Globus pallidus (tissue), 1 donor: ENCODE results near the gene SLC16A2.
A peak's percentile ranks its signal among the peaks of the same experiment; 100 is the strongest.

Source experiments
- DNase-seq: peaks from one replicate; pipeline ENCODE4 v3.0.0-alpha.2; 2015; ENCODE audit warnings: low spot score

Gene SLC16A2

DNA sequence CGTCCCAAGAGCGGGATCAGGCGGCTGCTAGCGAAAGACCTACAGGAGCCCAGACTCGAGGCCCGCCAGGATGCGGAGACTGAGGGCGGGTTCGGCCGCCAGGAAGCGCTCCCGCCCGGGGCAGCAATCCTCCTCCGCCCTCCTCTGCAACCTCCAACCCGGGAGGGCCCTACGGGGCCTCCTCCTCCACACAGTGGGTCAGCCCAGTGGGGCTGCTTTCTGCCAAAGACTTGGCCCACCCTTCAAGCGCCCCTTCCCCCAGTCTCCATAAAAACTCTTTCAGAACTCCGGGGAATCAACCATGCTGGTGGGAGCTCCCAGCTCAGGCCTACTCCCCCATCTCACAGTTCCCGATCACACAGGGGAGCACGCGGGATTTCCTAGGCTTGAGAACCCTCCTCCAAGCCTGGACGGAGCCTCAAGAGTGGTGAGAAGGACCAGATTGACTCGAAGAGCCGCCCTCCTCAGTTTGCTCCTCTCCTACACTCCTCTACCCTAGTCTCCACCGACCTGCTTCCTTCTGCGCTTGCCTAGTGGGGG is 115.6 kb downstream of the SLC16A2 start:
- no peak for DNase-seq

DNA sequence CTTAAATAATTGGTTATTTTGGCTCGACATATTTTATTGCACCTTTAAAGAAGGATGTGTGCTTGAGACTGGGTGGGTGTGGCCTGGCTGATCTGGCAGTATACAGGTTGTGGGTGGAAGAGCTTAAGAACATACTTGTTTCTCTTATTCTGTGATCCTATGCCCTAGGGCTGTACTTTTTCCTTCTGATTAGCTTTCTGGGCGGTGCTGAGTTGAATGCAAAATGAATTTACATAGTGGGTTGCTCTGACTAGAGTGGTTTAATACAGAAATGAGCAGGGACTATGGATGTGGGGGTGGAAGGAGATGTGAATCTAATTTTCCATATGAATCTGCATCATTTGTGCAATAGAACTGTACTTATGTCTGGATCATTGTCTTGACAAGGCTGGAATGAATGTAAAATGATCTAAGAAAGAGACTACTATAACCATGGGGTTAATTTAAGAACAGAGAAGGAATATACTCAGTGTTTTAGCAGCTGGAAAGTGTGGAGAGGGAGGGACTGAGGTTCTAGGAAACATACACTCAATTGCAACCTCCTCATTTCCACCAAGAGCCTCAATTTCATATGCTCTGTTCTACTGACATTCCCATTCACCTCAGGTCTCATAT is 119.4 kb downstream of the SLC16A2 start:
- no peak for DNase-seq

DNA sequence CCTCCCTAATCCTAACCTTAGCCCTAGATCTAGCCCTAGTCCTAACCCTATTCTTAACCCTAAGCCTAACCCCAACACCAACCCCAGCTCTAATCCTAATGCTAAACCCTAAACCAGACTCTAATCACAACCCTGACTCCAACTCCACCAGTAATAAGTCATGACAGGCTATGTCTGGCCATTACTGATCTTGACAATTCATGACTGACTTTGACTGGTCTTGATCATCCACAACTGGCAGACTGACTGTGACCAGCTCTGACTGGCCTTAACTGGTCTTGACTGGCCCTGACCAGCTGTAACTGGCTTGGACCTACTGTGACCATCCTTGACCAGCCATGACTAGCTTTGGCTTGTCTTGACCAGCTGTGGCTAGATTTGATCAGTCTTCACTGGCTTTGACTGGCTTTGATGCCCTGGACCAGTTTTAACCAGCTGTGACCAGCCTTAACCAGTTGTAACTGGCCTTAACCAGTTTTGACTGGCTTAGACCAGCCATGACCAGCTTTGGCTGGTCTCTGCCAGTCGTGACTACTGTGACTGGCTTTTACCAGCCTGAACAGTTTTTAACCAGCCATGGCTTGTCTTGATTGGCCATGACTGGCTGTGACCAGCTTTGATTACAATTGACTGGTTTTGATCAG is 124.7 kb downstream of the SLC16A2 start:
- no peak for DNase-seq

DNA sequence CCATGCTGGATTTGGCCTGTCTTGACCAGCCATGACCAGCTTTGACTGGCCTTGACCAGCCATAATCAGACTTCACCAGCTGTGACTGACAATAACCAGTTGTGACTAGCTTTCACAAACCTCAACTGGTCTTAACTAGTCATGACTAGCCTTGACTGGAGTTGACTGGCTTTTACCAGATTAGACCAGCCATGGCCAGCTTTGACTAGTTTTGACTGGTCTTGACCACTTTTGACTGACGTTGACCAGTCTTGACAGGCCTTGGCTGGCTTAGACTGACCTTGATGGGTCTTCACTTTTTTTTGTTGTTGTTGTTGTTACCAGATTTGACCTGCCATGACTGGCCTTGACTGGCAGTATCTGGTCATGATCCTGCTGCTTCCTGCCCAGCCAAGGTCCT is 125.7 kb downstream of the SLC16A2 start:
- DNase-seq = no peak

DNA sequence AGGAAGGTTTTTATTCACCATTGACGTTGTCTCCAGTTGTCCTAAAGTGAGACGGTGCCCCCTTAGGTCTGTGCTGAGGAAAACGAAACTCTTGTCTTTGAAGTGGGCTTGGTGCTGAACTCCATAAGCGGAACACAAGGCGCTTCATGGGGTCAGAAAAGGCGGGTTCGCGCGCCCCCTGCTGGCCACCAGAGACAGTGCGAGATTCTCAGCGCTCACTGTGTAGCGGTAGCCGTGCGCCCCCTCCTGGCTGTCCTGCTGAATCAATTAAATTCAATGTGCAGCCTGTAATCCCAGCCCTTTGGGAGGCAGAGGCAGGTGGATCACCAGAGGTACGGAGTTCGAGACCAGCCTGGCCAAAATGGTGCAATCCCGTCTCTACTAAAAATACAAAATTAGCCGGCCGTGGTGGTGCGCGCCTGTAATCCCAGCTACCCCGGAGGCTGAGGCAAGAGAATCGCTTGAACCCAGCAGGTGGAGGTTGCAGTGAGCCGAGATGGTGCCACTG is 129.1 kb downstream of the SLC16A2 start:
- DNase-seq = peak; percentile 70

DNA sequence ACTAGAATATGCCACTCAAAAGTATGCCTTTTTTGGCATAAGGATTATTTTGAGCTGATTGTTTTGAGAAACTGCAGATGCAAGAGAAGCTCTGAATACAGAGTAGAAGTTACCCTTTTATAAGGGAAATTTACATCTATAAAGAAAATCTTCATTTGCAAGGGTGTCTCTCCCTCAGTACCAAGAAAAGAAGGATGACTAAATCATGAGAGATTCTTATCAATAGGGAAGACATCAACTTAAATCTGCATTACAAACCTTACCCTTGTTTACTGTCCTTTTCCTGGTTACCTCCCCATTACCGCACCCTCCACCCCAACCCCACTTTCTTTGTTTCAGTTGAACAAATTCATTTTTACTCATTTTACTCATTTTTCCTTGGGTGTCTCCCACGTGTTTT is 130.6 kb downstream of the SLC16A2 start:
- DNase-seq = no peak

DNA sequence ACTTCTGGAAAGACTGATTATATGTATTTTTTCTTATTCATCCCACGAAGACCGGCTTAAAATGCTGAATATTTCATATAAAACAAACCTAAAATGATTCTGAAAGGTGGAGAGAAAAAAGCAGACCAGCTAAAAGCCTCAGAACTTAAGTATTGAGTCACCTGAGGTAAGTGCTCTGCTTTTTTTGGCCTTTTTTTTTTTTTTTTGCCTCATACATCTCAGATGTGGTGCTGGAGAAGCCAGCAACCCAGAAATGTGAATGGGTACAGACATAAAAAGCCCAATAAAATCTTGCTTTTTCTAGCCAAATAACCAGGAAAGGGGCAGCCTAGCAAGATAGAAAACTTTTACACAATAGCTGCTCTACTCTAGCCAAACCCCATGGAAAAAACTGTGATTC is 136.1 kb downstream of the SLC16A2 start:
- DNase-seq = no peak

DNA sequence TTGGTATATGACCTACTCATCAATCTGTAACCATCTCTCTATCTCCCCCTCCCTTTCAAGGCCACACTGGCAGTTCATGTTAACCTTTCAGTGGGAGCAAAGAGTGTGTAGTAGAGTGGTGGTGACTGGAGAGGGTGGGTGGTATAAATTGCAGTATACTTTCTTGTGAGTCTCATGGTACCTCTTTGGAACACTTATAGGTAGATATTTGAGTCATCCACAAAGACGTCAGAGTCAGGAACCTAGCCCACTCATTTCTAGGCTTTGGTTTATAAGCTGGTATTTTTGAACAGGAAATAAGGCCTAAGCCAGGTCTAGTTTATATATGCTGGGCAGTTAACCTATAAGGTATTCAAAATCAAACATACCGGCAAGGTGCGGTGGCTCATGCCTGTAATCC is 156.8 kb downstream of the SLC16A2 start:
- DNase-seq = no peak

DNA sequence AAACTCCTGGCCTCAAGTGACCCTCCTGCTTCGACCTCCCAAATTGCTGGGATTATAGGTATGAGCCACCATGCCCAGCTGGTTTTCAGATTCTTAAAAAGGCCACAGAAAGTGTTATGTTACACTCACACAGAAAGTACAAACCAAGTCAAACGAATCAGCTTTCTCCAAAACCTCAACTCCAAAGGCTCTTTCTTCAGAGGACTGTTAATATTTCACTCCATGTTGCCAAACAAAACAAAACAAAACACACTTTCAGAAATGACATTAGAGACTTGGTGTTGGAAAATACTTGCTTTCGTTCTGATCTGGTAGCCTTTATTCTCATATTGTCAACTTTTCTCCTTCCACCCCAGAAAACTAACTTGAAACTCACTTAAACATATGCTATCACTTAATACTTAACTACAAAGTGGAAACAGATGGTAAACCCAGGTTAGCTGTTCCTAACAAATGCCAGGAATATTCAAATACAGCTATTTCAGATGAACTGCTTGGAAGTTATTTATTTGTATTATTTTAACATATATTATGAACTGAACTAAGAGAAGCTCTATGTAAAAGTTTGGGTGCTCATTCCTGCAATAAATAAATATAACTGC is 158.4 kb downstream of the SLC16A2 start:
- no peak for DNase-seq
